NCI-H2196 (cell line): ENCODE measurements around the gene NMNAT2.
"Not testable (repeated sequence)": the region's sequence is repeated elsewhere in the genome, so short reads cannot be mapped to it uniquely, and the experiment has no call there.

Source experiments
- DNase-seq: peaks from one replicate; lab custom pipeline; 2025; ENCODE audit not compliant: unreplicated experiment; lab: John Stamatoyannopoulos, UW

The NMNAT2 gene

GRCh38 chr1:183418696-183419095, 516 bp upstream of the NMNAT2 start:
- no peak for DNase-seq

DNA sequence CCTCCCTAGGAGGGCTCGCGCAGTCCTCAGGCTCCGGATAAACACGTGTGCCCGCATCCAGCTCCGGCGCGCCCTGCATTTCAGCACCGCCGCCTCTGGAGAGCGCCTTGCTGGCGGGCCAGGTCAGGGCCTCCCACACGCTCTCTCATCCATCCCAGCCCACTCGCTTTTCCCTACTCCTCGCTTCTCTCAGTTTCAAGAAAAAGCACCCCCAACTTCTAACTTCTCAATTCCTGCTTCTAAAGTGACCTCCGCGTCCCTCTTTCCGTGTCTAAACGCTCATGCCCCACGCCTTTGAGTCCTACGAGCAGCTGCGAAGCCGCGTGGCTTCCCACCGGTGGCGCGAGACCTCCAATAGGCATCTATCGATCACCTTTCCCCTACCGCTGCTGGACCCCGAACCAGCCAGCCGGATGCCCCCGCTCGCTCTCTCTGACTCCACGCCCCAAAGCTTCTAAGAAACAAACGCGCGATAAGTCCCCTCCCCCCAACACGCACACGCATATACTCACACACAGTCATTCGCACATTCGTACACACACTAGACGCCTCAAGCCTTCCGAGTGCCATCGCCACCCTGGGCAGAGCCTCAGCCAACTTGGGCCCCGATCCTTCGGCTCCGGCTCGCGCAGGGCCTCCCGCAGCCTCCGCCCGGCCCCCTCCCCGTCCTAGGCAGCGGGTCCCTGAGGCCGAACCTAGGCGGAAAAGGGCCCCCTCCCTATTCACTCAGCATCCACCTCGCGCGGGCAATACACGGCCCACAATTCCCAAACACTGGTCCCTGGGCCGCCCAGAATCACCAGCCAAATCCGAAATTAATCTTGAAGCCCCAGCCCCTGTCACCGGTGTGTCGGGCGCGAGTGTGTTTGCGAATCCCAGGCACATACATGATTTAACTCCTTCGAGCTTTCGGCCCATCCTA, 1.1 kb downstream of the NMNAT2 start:
- peak; percentile 7 for DNase-seq

DNA sequence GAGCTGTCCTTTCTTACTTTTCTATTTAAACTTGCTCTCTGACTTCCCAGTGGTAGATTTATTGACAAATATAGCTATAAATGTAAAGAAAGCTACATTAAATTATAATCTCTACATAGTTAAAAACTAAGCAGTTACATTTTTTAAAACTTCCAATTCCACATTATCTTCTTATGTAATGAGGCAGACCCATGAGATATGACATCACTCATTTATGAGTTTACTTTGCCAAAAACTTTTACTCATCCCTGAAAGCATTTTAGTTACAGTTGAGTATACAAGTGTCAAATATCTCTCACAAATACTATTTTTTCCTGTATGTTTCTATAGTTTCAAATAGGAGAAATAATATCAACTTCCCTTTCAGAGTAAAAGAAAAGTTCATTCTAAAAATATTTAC, 3.8 kb downstream of the NMNAT2 start:
- DNase-seq: no peak

DNA sequence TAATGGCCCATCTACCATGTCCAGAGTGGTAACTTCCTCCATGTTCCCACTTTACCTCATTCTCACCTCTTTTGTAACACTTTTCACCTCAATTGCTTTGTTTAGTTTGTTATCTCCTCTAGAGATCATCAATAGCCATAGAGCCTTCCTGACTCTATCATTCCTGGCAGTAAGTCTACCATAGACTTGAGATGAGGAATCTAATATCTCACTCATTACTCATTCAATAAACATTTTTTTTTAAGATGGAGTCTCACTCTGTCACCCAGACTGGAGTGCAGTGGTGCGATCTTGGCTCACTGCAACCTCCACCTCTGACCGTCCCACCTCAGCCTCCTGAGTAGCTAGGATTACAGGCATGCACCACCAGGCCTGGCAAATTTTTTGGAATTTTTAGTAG, 7.1 kb downstream of the NMNAT2 start:
- no peak for DNase-seq

DNA sequence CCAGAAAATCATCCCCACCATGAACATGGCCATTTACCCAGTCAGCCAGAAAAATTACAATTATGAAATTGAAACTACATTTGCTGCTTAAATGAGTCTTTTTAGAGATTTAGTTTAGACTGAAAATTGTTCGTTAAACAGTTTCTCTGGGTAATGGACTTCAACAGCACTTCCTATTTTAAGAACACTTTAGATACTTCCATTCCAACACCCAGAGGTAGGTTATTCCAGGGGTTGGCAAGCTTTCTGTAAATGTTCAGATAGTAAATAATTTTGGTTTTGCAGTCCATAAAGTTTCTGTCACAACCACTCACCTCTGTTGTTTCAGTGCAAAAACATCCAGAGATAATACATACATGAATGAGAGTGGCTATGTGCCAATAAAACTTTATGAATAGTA, 10.2 kb downstream of the NMNAT2 start:
- no peak for DNase-seq

DNA sequence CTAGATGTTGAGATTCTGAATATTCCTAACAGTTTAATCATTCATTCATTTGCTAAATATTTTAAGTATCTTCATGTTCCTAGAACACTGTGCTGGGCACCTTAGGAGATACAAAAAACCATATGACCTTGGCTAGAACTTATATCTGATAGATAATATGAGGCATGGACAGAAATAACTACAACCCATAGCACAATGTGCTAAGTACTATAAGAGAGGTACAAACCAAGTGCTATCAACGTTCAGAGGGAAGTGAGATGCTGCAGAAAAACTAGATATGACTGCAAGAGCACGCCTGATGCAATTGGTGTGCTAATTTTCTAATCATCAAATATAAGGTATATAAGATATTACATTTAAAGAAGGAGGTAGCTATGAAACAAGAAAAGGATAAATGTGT, 10.7 kb downstream of the NMNAT2 start:
- no peak for DNase-seq

DNA sequence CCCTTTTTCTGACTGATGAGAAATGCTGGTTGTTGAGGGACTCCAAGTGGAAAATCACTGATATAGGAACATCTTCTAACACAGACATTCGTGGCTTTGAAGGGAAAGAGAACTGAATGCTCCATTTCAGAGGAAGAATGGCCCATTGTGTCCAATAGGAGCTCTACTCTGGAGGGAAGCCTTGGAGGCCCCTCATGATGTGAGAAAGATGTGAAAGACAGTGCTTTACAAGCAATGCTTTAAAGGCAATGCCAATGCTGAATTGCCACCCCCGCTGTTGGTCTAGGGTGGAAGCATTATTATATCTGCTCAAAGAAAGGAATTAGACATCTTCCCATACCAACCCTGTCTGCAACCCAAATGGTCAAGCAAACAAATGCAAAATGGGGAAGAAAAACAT, 13.7 kb downstream of the NMNAT2 start:
- no peak for DNase-seq

GRCh38 chr1:183403498-183403897, 14.7 kb downstream of the NMNAT2 start:
- no peak for DNase-seq

DNA sequence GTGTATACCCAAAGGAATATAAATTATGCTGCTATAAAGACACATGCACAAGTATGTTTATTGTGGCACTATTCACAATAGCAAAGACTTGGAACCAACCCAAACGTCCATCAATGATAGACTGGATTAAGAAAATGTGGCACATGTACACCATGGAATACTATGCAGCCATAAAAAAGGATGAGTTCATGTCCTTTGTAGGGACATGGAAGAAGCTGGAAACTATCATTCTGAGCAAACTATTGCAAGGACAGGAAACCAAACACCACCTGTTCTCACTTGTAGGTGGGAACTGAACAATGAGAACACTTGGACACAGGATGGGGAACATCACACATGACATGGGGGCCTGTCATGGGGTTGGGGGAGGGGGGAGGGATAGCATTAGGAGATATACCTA, 16.6 kb downstream of the NMNAT2 start:
- DNase-seq: not testable (repeated sequence)

GRCh38 chr1:183394435-183394834, 23.7 kb downstream of the NMNAT2 start:
- DNase-seq: no peak

GRCh38 chr1:183391863-183392262, 26.3 kb downstream of the NMNAT2 start:
- no peak for DNase-seq

DNA sequence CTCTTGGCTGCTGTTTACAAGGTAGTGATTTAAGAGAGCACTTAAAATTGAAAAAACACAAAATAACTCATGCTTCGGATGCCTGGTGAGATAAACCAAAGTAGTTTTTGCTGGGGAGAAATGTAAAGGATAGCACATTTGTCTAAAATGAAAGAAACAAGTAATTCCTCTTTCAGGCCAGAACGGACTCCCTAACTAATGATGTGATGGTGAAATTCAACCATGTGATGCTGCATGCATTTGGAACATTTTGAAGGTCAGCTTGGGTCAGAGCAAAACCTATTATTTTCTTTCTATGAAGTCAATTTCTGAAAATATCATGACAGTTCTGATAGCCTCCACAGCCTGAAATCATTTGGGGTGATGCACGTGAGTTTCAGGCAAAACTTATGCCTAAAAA, 27.6 kb downstream of the NMNAT2 start:
- DNase-seq: no peak

DNA sequence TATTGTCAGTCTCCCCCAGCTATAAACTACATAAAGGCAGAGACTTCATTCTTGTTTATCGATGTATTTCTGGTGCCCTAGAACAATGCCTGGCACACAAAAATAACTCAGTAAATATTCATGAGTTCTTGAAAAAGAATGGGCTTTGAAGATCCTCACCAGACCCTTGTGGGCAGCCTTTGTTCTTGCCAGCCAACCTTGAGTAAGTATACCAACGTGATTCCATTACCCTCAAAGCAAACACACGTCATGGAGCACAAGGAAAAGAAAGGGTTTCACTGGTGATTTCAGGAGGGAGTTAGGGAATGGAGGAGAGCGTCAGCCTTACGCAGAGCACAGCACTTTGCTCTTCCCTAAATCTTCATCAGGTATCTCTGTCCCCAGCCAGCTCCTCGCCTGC, 29.4 kb downstream of the NMNAT2 start:
- no peak for DNase-seq

GRCh38 chr1:183385340-183386144, 32.6 kb downstream of the NMNAT2 start:
- no peak for DNase-seq

DNA sequence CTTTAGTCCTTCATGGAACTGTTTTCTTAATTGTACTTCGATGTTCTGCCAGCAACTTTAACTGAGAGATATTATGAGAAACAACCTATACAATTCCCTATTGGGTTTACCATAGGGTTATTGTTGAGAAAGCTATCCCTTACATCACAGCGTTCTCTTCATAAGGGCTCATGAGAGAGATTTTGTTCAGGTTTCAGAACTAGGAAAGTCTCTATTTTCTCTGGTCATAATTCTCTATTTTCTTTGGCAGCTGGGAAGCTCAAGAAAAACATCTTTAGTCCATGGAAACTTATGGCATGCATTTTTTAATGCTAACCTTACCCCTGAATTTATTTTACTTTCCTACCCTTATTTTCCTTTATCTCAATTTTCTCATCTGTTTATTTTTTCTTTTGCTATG, 38.2 kb downstream of the NMNAT2 start:
- no peak for DNase-seq

GRCh38 chr1:183375381-183375780, 42.8 kb downstream of the NMNAT2 start:
- DNase-seq: no peak

DNA sequence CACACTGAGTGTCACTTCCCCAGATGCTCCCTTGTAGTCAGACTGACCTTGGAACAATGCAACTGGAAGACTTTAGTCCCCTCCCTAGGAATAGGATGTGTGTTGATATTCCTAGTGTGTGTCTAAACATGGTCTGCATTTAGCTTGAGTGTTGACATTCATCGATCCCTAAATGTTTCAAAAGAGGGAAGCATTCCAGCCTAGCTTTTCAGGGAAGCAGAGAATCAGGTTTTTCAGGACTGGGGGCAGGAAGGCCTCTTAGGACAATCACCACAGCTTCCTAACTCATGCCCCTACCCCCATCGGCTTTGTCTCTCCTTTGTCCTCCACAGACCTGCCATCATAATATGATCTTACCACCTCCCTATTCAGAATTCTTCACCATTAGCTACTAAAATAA, 43.4 kb downstream of the NMNAT2 start:
- no peak for DNase-seq

GRCh38 chr1:183372586-183373230, 45.5 kb downstream of the NMNAT2 start:
- no peak for DNase-seq

- DNase-seq: peak; percentile 34
Observed at GRCh38 chr1:183370399-183371058, 47.7 kb downstream of the NMNAT2 start.

DNA sequence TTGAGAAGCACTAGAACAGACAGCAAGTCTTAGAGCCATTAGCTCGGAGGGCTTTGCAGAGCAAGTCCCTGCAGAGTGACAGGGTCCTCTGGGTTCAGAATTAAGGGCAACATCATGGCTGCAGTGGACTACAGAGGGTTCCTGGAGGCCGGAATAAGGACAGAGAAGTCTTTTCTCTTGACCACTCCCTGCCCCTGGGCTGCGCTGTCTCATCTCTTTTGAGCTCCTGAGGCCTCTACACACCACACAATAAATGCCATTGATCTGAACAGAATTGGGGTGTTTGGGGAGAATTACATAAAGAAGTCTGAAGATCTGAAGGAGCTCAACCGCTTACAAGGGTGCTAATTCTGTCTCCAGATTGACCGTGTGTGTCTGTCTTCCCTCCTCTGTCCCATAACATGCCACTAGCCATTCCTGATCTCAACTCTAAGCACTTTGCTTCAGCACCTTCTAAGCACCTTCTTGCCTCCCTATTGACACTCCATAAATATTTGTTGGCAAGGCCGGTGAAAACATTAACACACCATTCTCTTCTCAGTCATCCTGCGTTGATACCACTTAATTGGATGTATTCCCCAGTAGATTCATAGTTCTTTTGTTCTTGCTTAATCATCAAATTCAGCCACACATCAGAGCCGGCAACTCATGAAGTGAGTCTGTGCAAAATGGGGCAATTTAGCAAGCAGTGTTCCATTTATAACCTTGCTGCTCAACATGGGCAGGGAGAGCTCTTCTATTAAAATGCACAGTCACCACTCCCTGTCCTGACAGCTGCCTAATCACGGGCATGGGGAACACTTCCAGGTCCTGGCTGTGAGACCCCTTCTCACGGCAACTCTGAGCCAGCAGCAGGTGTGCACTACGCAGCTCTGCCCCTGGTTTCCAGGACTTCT, 49.7 kb downstream of the NMNAT2 start:
- no peak for DNase-seq
